Body of pancreas (tissue), 4 donors: Measurements from ENCODE around the gene AKAP8. TPM values are rescaled to one million over a fixed set of nuclear protein-coding genes. Genes with fewer than 3 reads are reported as not detected.
"Not testable (repeated sequence)": the region's sequence is repeated elsewhere in the genome, so short reads cannot be mapped to it uniquely, and the experiment has no call there.

Experiments
- ATAC-seq: fragments of 150-250 bp; one replicate; pipeline ENCODE4 v1.9.1; 2016
- DNase-seq, 4 donors: peaks; one replicate each; pipeline ENCODE4 v3.0.0-alpha.2; 2019
- H3K27ac ChIP-seq, 4 donors: fragments of 200-600 bp; sonication (generic); 1 replicate in 3 of 4; 2 replicates in 1 of 4; pipeline versions ENCODE4 v1.5.1 to v1.6.1; 2016 to 2019; ENCODE audit warnings: mild to moderate bottlenecking in 1 of 4, mixed read lengths in 1 of 4, moderate library complexity in 1 of 4
- H3K27me3 ChIP-seq, 2 donors: fragments of 200-600 bp; sonication (generic); one replicate each; pipeline ENCODE4 v1.6.0; 2016; ENCODE audit warnings: mild to moderate bottlenecking in 1 of 2
- H3K36me3 ChIP-seq, 2 donors: fragments of 200-600 bp; sonication (generic); replicated peaks in 1 of 2; 2 replicates each; pipeline ENCODE4 v1.5.1; 2016; ENCODE audit warnings: low read depth in 2 of 2; ENCODE audit not compliant: insufficient read depth in 1 of 2
- H3K4me1 ChIP-seq: fragments of 200-600 bp; sonication (generic); one replicate; pipeline ENCODE4 v1.6.0; 2016
- H3K4me3 ChIP-seq, 2 donors: fragments of 200-600 bp; sonication (generic); 1 replicate in 1 of 2; 2 replicates in 1 of 2; pipeline ENCODE4 v1.5.1; 2016 to 2019
- H3K9me3 ChIP-seq, 3 donors: fragments of 200-600 bp; sonication (generic); 1 replicate in 2 of 3; 2 replicates in 1 of 3; pipeline ENCODE4 v1.5.1; 2016
- POLR2A ChIP-seq, 3 donors: fragments of 450-650 bp; IDR thresholded peaks; one replicate each; pipeline ENCODE4 v1.6.1; 2016; ENCODE audit warnings: antibody characterized with exemption in 3 of 3, mild to moderate bottlenecking in 2 of 3
- WGBS, 2 donors: methylation state at CpG; one replicate each; pipeline ENCODE4 v1.1.5; 2017; 5-methylcytosine and 5-hydroxymethylcytosine counted together
- intact Hi-C: fragments of 100-400 bp; cut with DNase I; formaldehyde crosslinking; loops from one replicate; pipeline ENCODE4 v1.15.1; 2023
- total RNA-seq, 2 donors: library from RNA; depleted of rRNA; stranded (reverse); fragments of >200 nt; gene quantifications; one replicate each; pipeline ENCODE4 v1.1.0, GENCODE V29; 2016
- TF ChIP-seq, protein P1 (sequence below), 7 experiments: fragments of 450-650 bp in 4 of 7; fragments of 200-600 bp in 3 of 7; sonication (generic) in 3 of 7; IDR thresholded peaks; one replicate each; pipeline ENCODE4 v1.5.1; 2016 to 2019; ENCODE audit warnings: antibody characterized with exemption in 7 of 7

AKAP8 gene
- total RNA-seq, 2 donors from 2014 or later, result 11.2 to 19.4 TPM

DNA sequence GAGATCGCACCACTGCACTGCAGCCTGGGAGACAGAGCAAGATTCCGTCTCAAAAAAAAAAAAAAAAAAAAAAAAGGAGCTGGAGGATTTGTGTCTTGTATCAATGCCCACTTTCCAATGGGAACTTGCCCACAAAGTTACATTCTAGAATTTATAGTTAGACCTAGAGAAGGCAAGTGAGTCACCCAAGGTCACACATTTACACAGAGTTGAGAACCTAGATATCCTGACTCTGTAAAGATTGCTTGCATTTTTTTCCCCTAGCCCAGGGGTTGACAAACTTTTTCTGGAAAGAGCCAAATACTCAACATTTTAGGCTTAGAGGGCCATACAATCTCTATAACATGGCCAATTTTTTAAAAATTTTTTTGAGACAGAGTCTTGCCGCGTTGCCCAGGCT lies 39.5 kb downstream of the AKAP8 start:
- Histone ChIP-seq H3K9me3 (no peaks in the 10 kb centered on the region), H3K36me3 (no peaks in the 10 kb centered on the region), H3K27ac (no peak overlapping the region), H3K4me3 (no peak overlapping the region), H3K4me1 (peaks cover 16% of the 10 kb centered on the region), H3K27me3 (no peaks in the 10 kb centered on the region)
- ATAC-seq (no peak), DNase-seq (no peak)
- TF ChIP-seq POLR2A (IDR thresholded peaks at IDR 0.05), result no peak
- TF ChIP-seq, protein P1, sequence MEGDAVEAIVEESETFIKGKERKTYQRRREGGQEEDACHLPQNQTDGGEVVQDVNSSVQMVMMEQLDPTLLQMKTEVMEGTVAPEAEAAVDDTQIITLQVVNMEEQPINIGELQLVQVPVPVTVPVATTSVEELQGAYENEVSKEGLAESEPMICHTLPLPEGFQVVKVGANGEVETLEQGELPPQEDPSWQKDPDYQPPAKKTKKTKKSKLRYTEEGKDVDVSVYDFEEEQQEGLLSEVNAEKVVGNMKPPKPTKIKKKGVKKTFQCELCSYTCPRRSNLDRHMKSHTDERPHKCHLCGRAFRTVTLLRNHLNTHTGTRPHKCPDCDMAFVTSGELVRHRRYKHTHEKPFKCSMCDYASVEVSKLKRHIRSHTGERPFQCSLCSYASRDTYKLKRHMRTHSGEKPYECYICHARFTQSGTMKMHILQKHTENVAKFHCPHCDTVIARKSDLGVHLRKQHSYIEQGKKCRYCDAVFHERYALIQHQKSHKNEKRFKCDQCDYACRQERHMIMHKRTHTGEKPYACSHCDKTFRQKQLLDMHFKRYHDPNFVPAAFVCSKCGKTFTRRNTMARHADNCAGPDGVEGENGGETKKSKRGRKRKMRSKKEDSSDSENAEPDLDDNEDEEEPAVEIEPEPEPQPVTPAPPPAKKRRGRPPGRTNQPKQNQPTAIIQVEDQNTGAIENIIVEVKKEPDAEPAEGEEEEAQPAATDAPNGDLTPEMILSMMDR (IDR thresholded peaks at IDR 0.05), result no peak
- 92 to 96% methylated on average over 4 of the region's 4 CpGs for WGBS, 2 donors
- intact Hi-C loops, result no loop called here

DNA sequence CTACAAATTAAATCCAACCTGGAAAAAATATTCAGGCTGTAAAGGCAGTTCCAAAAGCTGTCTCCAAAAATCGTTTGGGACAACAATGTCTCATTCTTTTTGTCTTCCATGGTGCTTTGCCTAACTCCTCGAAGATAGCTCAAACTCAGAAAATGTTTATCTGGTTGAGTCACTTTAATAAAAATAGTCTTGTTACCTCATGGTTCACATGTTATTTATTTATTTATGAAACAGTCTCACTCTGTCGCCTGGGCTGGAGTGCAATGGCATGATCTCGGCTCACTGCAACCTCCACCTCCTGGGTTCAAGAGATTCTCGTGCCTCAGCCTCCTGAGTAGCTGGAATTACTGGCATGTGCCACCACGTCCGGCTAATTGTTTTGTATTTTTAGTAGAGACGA lies 42.4 kb downstream of the AKAP8 start:
- intact Hi-C loops, result no loop called here
- Histone ChIP-seq H3K27ac (peak overlapping the region in 2 of 4 donors; percentile 41 to 52), H3K4me3 (no peak overlapping the region), H3K9me3 (no peaks in the 10 kb centered on the region), H3K27me3 (no peaks in the 10 kb centered on the region), H3K4me1 (peaks cover 28% of the 10 kb centered on the region), H3K36me3 (no peaks in the 10 kb centered on the region)
- DNase-seq, result no peak
- 67 to 74% methylated on average over 8 of the region's 8 CpGs for whole genome bisulfite sequencing, 2 donors
- peak; percentile 18 for ATAC-seq
- TF ChIP-seq, protein P1 (IDR thresholded peaks at IDR 0.05), result no peak
- TF ChIP-seq POLR2A (IDR thresholded peaks at IDR 0.05), result no peak

DNA sequence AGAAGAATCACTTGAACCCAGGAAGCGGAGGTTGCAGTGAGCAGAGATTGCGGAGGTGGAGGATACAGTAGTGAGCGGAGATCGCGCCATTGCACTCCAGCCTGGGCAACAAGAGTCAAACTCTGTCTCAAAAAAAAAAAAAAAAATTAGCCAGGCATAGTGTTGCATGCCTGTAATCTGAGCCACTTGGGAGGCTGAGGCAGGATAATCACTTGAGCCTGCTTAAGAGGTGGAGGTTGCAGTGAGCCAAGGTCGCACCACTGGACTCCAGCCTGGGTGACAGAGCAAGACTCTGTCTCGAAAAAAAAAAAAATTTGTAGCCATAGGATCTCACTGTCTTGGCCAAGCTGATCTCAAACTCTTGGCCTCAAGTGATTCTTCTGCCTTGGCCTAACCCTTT lies 43.6 kb downstream of the AKAP8 start:
- H3K9me3 ChIP-seq, intact Hi-C loops, ATAC-seq, H3K27me3 ChIP-seq, H3K27ac ChIP-seq, H3K4me3 ChIP-seq, H3K36me3 ChIP-seq: not testable (repeated sequence)
- 52 to 62% methylated on average over 7 of the region's 7 CpGs for WGBS, 2 donors
- DNase-seq, result peak in 1 of 4 donors; percentile 49
- H3K4me1 ChIP-seq, result peaks cover 29% of the 10 kb centered on the region

DNA sequence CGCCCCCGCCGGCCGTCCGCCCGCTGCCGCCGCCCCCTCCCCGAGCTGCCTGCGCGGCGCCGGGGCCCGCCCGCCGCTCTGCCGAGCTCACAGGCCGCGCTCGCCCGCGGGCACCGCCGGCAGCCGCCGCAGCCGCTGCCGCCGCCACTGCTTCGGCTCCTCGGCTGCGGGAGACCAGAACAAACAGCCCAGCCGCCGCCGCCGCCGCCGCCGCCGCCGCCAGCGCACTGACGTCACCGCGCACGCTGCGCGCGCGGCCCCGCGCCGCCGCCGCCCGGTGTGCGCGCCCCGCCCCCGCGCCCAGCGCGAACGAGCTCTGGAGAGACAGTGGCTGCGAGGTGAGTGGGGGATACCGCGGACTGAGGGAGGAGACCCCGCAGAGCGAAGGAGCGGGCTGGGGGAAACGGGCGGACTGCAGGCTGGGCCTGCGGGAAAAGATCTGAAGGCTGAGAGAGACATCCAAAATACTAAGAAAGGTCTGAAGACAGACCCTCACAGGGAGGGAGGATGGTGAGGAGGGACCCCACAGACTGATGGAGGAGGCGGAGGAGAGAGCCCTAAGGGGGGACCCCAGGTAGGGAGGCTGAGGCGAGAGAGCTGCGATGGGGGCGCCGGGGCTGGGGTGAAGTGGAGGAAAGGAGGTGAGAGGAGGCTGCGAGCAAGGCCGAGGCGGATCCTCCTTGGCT lies 47.1 kb downstream of the AKAP8 start, which contains the start of gene BRD4:
Gene BRD4, minus strand, starts transcription at position 229 of the 686 bp plus-strand sequence. CDS start 59,440 bp downstream, outside the sequence.
- peaks cover 64% of the 10 kb centered on the region for H3K4me1 ChIP-seq
- peak; percentile 86 for ATAC-seq

More for the DNA sequence above, 47.1 kb downstream of the AKAP8 start, which contains the start of gene BRD4:
- intact Hi-C loops, result no loop called here
- H3K36me3 ChIP-seq, result no peaks in the 10 kb centered on the region
- no peaks in the 10 kb centered on the region for H3K9me3 ChIP-seq
- no peaks in the 10 kb centered on the region for H3K27me3 ChIP-seq
- H3K4me3 ChIP-seq, result peak within 1 kb of the TSS; percentile 54 to 76
- WGBS, 2 donors, result 2 to 7% methylated on average over 23 to 41 of the region's 81 CpGs
- no peak for TF ChIP-seq POLR2A (IDR thresholded peaks at IDR 0.05)
- TF ChIP-seq, protein P1 (IDR thresholded peaks at IDR 0.05), result no peak
- H3K27ac ChIP-seq, result peak within 1 kb of the TSS; percentile 84 to 99 (median 92)
- peak; percentile 69 to 76 (median 71) for DNase-seq
